Choroid plexus epithelial cell (primary cell): ENCODE data around the gene FGFR2.

Source experiments
- DNase-seq: peaks from one replicate; pipeline ENCODE4 v3.0.0-alpha.2; 2010; ENCODE audit warnings: low read depth
- H3K4me3 ChIP-seq: 2 replicates; pipeline ENCODE4 v1.5.1; 2011; ENCODE audit warnings: low read depth, mild to moderate bottlenecking, control low read depth, low read length, moderate library complexity
- TF ChIP-seq, protein P1 (sequence below): conservative IDR thresholded peaks from 2 replicates; pipeline ENCODE4 v1.5.1; 2011; ENCODE audit warnings: low read depth, mild to moderate bottlenecking, control low read depth, inconsistent platforms, low read length, moderate library complexity

Gene FGFR2

DNA sequence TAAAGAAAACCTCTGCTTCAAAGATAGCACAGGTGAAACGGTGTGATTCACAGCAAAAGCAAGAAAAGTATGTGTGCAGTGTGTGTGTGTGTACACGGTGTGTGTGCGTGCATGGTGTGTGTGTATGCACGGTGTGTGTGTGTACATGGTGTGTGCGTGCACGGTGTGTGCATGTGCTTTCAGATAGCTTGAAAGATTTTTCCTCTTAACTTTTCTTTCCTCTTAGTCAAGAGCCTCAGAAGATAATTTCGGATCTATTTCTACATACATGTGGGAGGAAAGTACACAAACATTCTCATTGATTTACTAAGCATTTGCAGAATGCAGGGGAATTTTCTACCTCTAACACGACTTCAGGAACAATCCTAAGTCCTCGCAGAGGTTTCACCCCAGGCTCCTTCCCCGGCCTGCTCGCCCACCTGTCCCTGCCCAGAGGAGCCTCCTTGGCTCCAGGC is 2.9 kb downstream of the FGFR2 start:
- TF ChIP-seq, protein P1, sequence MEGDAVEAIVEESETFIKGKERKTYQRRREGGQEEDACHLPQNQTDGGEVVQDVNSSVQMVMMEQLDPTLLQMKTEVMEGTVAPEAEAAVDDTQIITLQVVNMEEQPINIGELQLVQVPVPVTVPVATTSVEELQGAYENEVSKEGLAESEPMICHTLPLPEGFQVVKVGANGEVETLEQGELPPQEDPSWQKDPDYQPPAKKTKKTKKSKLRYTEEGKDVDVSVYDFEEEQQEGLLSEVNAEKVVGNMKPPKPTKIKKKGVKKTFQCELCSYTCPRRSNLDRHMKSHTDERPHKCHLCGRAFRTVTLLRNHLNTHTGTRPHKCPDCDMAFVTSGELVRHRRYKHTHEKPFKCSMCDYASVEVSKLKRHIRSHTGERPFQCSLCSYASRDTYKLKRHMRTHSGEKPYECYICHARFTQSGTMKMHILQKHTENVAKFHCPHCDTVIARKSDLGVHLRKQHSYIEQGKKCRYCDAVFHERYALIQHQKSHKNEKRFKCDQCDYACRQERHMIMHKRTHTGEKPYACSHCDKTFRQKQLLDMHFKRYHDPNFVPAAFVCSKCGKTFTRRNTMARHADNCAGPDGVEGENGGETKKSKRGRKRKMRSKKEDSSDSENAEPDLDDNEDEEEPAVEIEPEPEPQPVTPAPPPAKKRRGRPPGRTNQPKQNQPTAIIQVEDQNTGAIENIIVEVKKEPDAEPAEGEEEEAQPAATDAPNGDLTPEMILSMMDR, result no peak
- no peak for DNase-seq
- no peak overlapping the region for H3K4me3 ChIP-seq

DNA sequence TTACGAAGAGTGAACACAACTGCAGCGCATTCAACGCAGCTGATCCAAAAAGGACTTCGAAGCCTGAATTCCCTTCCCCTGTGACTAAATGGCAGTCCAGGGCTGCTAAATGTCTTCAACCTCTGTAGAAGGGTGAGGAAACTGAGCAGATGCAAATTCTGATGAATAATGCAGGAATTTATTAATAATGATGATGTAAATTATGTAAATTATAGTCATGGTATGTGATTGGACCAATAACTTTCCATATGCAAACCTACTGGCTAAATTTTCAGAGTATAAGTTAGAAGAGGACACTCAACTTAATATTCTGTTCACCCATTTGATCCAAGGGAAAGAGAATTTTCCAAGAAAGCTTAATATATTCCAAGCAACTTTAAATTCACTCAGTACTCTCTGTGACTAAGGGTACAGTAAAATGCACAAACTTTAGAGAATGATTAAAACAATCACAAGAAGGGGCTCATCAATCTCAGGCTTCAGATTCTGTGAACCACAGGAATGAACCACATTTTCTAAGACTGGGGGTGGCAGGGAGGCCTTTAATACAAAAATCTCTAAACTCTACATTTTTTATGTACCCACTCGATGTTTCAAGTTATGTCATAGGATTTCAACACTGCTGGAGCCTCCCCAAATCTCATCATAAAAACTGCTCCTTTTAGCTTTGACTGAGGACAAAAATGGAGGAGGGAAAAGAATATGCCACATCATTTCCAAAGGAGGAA is 3.5 kb downstream of the FGFR2 start:
- H3K4me3 ChIP-seq, result no peak overlapping the region
- TF ChIP-seq, protein P1, result no peak
- no peak for DNase-seq

DNA sequence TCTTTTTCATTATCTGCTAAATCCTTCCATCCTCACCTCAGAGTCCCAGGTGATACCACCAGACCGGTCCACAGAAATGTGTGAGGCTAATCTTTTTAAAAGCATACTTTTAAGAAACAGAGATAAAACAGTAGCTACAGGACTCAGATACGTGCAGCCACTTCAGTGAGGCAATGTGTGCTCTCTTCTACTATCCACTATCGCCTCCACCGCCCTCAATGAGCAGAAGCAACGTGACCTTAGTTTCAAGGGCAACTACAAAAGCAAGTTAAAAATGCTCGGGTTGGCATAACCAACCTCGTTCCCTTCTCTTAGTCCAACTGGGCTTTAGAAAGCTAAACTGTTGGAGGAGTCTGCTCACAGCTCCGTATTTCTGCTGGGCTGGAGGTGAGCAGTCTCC is 4.2 kb downstream of the FGFR2 start:
- TF ChIP-seq, protein P1, result no peak
- H3K4me3 ChIP-seq, result no peak overlapping the region
- DNase-seq, result no peak

DNA sequence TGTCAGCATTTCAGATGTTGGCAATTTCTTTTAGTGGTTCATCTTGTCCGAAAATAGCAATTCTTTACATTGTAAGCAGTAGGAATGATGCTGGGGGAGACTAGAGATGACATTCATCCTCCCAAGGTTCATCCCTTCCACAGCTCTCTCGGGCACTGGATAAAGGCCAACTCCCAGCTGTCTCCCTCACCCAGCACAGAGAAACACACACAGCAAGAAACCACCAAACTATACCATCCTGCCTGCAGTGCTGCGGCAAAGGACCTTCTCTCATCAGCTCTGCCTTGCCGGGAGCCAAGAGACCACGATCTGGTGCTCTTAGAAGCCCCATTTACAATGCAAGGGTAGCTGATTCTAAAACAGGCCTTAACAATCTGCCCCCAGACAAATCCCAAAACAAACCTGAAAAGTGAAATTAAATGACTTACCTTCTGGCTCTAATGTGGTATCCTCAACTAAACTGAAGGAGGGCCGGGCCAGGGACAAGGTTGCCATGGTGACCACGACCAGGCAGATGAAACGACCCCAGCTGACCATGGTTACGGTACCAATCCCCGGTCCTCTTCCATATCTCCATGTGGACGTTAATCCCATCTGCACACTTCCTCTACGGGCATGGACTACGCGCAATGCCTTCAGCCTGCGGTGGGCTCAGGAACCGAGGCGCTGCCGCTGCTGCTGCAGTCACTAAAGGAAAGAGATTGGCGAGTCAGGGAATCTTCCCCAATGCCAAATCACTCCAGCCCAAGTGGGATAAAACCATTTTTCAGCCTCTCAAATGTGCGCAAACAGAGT is 4.8 kb downstream of the FGFR2 start:
- TF ChIP-seq, protein P1, result no peak
- no peak for DNase-seq
- H3K4me3 ChIP-seq, result no peak overlapping the region

DNA sequence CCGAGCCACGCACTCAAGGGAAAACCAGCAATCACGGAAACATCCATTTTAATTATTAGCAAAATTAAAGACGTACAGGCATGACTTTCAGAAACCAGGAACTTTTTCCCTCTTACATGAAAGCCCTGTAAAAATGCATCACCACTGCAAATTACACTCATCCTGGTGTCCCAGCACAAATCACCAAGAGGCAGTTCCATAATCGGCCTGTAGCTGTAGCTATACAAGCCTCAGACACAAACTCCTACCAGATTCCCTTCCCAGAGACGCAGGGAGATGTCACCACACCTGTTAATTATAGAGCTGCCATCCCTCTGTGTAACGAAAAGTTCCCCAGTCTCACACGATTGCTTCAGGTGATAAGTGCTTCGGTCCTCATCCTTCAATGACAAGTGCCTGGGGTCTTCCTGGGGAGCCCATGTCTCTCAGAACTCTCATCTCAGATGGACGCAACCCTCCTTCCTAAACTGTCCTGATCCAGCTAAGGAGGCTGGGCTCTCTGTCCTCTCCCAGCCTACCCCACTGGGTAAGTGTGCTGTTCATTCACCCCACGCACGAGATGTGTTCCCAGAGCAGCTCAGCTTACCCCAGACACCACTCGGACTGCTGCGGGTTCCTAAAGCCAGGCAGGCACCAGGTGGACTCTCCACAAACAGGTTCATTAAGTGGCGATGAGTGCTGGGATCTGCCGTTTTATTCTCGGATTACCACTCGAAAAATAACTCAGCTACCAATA is 5.9 kb downstream of the FGFR2 start:
- TF ChIP-seq, protein P1, result no peak
- no peak for DNase-seq
- H3K4me3 ChIP-seq, result no peak overlapping the region

DNA sequence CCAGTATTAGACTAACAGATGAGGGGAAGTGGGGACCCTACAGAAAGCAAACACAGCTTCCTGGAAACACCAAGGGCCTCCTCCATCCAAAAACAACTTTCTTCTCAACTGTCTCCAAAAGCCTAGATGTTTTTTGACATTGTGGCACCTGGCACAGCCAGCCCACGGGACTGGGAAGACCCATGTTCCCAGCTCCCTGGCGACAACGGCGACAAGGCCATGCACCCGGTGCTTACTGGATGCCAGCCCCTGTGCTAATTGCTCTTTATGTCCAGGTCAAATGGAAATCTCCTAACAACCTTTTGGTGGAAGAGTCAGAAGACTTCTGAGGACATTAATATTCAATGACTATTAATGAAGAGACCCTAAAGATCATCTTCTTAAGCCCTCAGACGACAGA is 7.1 kb downstream of the FGFR2 start:
- TF ChIP-seq, protein P1, result no peak
- DNase-seq, result no peak
- H3K4me3 ChIP-seq, result no peak overlapping the region
